NB4 (cell line): ENCODE measurements around the gene XPO4.

Experiments
- CTCF ChIP-seq: IDR thresholded peaks from one replicate; pipeline ENCODE4 v1.5.1; 2012; ENCODE audit warnings: low read depth, low read length
- MAX ChIP-seq: IDR thresholded peaks from 2 replicates; pipeline ENCODE4 v1.6.1; 2011; ENCODE audit warnings: low read depth, low read length
- MYC ChIP-seq: IDR thresholded peaks from 2 replicates; pipeline ENCODE4 v1.6.1; 2011; ENCODE audit warnings: low read depth, low read length
- POLR2A ChIP-seq: IDR thresholded peaks from 2 replicates; pipeline ENCODE4 v1.6.1; 2011; ENCODE audit warnings: mild to moderate bottlenecking; ENCODE audit not compliant: insufficient read length; ENCODE audit errors: extremely low read depth

- TF ChIP-seq POLR2A (no peak), CTCF (no peak), MAX (no peak), MYC (no peak)
Observed at GRCh38 chr13:20754009-20754408, 148.5 kb downstream of the XPO4 start.
